ENCODE data around the gene TNRC6B.
A peak's percentile ranks its signal among the peaks of the same experiment; 100 is the strongest.

The TNRC6B gene, protein sequence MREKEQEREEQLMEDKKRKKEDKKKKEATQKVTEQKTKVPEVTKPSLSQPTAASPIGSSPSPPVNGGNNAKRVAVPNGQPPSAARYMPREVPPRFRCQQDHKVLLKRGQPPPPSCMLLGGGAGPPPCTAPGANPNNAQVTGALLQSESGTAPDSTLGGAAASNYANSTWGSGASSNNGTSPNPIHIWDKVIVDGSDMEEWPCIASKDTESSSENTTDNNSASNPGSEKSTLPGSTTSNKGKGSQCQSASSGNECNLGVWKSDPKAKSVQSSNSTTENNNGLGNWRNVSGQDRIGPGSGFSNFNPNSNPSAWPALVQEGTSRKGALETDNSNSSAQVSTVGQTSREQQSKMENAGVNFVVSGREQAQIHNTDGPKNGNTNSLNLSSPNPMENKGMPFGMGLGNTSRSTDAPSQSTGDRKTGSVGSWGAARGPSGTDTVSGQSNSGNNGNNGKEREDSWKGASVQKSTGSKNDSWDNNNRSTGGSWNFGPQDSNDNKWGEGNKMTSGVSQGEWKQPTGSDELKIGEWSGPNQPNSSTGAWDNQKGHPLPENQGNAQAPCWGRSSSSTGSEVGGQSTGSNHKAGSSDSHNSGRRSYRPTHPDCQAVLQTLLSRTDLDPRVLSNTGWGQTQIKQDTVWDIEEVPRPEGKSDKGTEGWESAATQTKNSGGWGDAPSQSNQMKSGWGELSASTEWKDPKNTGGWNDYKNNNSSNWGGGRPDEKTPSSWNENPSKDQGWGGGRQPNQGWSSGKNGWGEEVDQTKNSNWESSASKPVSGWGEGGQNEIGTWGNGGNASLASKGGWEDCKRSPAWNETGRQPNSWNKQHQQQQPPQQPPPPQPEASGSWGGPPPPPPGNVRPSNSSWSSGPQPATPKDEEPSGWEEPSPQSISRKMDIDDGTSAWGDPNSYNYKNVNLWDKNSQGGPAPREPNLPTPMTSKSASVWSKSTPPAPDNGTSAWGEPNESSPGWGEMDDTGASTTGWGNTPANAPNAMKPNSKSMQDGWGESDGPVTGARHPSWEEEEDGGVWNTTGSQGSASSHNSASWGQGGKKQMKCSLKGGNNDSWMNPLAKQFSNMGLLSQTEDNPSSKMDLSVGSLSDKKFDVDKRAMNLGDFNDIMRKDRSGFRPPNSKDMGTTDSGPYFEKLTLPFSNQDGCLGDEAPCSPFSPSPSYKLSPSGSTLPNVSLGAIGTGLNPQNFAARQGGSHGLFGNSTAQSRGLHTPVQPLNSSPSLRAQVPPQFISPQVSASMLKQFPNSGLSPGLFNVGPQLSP (N-terminal part only)

DNA sequence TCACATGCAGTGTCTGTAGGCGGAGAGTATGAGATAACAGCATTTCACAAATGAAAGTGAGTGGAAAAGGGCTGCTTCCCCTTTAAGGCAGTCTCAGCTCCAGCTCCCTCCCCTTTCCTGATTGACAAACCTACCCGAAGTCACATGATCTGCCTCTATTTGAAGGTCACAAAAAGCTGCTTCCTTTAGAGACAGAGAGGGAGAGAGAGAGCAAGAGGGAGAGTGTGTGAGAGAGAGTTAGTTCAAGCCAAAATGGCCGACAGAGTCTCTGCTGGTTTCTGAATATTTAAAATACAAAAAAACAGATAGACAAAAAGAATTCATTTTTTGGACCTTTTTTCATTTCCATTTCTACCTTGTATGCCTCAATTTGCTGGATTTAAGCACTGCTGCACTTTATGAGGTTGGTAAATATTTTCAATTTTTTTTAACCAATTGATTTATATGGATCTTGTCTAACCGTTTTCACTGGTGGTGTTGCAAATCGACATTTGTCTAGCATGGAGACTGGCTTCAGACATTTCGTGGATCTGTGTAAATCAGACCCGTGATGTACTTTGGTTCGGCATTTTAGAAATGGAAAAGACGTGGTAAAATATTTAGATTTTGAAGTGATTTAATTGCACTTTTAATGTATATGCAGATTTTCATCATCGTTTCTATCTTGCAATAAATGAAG lies at the start of gene TNRC6B:
TNRC6B (plus strand) TSS at position 188 of the 679 bp plus-strand sequence; CDS start at position 399, 211 bp downstream.
- H4K20me1 ChIP-seq, result peaks cover 0 to 40% (median 22%) of the 10 kb centered on the region in 11 experiments; a peak in 9 of 22 replicates
- peak within 1 kb of the TSS; percentile 83 to 95 (median 93) for H3K4me2 ChIP-seq
- H3K4me1 ChIP-seq, result peaks cover 46 to 61% (median 56%) of the 10 kb centered on the region in 10 experiments
- peak within 1 kb of the TSS; percentile 73 to 81 (median 76) for H3K4me3 ChIP-seq
- H3K9me3 ChIP-seq (replicated peaks in 1 of 11), result no peaks in the 10 kb centered on the region
- H3K9ac ChIP-seq, result peak within 1 kb of the TSS; percentile 83 to 95 (median 88)
- peak within 1 kb of the TSS; percentile 76 to 95 (median 92) for H3K27ac ChIP-seq
- H3K27me3 ChIP-seq, result no peaks in the 10 kb centered on the region
- H3K36me3 ChIP-seq, result peaks cover 0 to 5% (median 0%) of the 10 kb centered on the region in 11 experiments; a peak in 1 of 22 replicates
- peak in 1 of 11 experiments; percentile 50; a peak in 1 of 22 replicates for TF ChIP-seq Cebpa-rat (IDR thresholded peaks at IDR 0.05)

DNA sequence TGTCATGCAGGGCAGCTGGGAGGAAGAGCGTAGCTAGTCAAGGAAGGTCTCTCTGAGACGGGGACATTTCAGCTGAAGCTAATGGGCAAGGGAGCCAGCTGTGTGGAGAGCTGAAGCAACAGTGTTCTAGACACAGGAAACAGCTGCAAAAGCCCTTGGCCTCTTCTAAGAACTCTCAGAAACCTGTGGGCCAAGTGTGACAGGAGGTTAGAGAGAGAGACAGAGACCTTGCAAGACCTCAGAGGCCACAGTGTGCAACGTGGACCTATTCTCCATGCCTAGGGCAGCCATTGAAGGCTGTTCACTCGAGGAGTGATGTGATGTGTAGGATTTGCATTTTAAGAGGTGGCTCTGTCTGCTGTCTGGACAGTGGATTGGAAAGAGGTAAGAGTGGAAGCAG lies 48.7 kb upstream of the TNRC6B start:
- Histone ChIP-seq H3K9ac (peak overlapping the region in 6 of 11 experiments; percentile 18 to 70 (median 44); a peak in 9 of 22 replicates), H3K4me3 (no peak overlapping the region), H3K4me2 (peak overlapping the region in 9 of 11 experiments; percentile 30 to 73 (median 53); a peak in 17 of 22 replicates), H3K27ac (peak overlapping the region in 8 of 11 experiments; percentile 62 to 87 (median 74); a peak in 16 of 22 replicates), H3K36me3 (peaks cover 0 to 53% (median 42%) of the 10 kb centered on the region in 11 experiments; a peak in 18 of 22 replicates), H3K27me3 (no peaks in the 10 kb centered on the region), H3K4me1 (peaks cover 0 to 20% (median 15%) of the 10 kb centered on the region in 10 experiments; a peak in 18 of 20 replicates), H3K9me3 (replicated peaks in 1 of 11) (no peaks in the 10 kb centered on the region), H4K20me1 (no peaks in the 10 kb centered on the region; a peak in 3 of 22 replicates)
- TF ChIP-seq Cebpa-rat (IDR thresholded peaks at IDR 0.05), result peak in 6 of 11 experiments; percentile 62 to 89 (median 72); a peak in 10 of 22 replicates

DNA sequence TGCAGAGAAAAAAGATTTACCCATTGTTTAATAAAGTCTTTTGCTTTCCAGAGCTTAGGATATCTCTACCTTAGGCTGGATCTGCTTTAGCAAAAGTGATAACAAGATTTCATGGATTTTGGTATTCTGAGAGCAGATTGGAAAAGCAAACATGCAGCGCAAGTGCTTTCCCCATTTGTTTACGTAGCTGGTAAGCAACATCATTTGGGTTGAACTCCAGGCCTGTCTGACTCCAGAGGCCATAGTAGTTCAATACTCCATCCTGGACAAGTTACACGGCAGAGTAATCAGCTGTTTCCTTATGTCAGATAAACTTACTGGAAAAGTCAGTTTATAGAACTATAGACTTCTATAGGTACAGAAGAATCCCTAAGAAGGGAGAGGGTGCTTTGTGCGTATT lies 40.6 kb upstream of the TNRC6B start:
- Histone ChIP-seq H3K4me2 (no peak overlapping the region), H3K4me3 (no peak overlapping the region), H3K27me3 (no peaks in the 10 kb centered on the region), H3K9me3 (replicated peaks in 1 of 11) (peaks cover 0 to 5% (median 0%) of the 10 kb centered on the region in 11 experiments; a peak in 1 of 22 replicates), H3K36me3 (peaks cover 0 to 68% (median 44%) of the 10 kb centered on the region in 11 experiments; a peak in 16 of 22 replicates), H4K20me1 (no peaks in the 10 kb centered on the region; a peak in 1 of 22 replicates), H3K4me1 (no peaks in the 10 kb centered on the region), H3K27ac (no peak overlapping the region), H3K9ac (no peak overlapping the region)
- TF ChIP-seq Cebpa-rat (IDR thresholded peaks at IDR 0.05), result no peak

DNA sequence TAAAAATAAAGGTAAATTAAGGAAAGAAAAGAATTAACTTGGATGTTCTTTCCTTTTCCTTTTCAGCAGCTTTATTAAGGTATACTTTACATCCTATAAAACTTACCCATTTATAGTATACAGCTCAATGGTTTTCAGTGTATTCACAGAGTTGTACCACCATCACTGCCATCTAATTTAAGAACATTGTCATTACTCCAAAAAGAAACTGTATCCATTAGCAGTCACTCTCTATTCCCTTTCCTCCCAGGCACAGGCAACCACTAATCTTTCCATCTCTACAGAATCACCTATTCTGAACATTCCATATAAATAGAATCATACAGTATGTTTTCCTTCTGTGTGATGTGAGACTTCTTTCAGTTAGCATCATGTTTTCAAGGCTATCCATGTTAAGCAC lies 38.9 kb upstream of the TNRC6B start:
- Histone ChIP-seq H3K9me3 (replicated peaks in 1 of 11) (peaks cover 0 to 19% (median 4%) of the 10 kb centered on the region in 11 experiments; a peak in 6 of 22 replicates), H3K4me2 (no peak overlapping the region), H4K20me1 (no peaks in the 10 kb centered on the region; a peak in 1 of 22 replicates), H3K9ac (no peak overlapping the region), H3K4me1 (no peaks in the 10 kb centered on the region), H3K27me3 (no peaks in the 10 kb centered on the region), H3K4me3 (no peak overlapping the region), H3K36me3 (peaks cover 0 to 74% (median 38%) of the 10 kb centered on the region in 11 experiments; a peak in 17 of 22 replicates), H3K27ac (no peak overlapping the region)
- no peak for TF ChIP-seq Cebpa-rat (IDR thresholded peaks at IDR 0.05)

DNA sequence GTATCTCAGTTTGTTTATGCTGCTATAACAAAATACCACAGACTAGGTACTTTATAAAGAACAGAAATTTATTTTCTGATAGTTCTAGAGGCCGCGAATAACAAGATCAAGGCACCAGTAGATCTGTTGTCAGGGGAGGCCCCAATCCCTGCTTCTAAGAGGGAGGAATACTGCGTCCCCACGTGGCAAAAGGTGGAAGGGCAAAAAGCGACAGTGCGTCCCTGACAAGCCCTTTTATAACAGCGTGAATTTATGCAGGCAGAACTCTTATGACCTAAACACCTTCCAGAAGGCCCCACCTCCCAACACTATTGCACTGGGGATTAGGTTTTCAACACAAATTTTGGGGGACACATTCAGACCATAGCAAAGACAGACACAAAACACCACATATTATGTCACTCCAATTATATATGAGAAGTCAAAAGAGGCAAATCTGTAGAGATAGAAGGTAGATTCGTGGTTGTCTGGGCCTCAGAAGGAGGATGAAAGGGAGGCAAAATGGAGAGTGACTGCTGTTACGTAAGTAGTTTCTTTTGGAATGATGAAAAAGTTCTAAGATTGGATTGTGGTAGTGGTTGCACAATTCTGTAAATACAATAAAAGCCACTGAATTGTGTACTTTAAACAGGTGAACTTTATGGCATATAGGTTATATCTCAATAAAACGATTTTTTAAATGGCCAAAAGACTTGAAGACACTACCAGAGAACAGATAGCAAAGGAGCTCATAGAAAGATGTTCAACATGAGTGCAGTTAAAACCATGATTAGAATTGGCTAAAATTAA lies 30.1 kb upstream of the TNRC6B start:
- H3K36me3 ChIP-seq, result peaks cover 0 to 30% (median 12%) of the 10 kb centered on the region in 11 experiments; a peak in 11 of 22 replicates
- TF ChIP-seq Cebpa-rat (IDR thresholded peaks at IDR 0.05), result no peak
- H3K4me1 ChIP-seq, result no peaks in the 10 kb centered on the region; a peak in 1 of 20 replicates
- no peak overlapping the region for H3K4me3 ChIP-seq
- no peak overlapping the region for H3K4me2 ChIP-seq
- H4K20me1 ChIP-seq, result no peaks in the 10 kb centered on the region
- H3K27me3 ChIP-seq, result no peaks in the 10 kb centered on the region
- peaks cover 0 to 21% (median 7%) of the 10 kb centered on the region in 11 experiments; a peak in 6 of 22 replicates for H3K9me3 ChIP-seq (replicated peaks in 1 of 11)
- no peak overlapping the region for H3K27ac ChIP-seq
- no peak overlapping the region for H3K9ac ChIP-seq

DNA sequence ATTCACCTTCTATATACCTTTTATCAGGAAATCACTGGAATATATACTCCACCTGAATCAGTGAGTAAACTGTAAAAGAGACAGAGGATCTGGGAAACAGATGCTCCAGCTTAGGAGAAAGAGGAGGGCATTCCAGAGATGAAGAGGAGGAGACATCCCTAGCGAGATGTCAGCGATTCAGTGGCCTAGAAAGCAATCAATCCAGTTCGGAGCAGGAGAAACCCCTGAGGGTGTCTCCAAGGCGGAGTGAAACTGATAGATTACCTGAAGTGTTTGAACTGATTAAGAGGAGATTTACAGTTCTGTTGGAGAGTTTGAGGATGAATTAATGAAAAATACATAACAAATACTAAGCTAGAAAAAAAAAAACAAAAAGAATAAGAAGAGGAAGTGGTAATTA lies 24.5 kb upstream of the TNRC6B start:
- no peak for TF ChIP-seq Cebpa-rat (IDR thresholded peaks at IDR 0.05)
- H4K20me1 ChIP-seq, result peaks cover 0 to 8% (median 0%) of the 10 kb centered on the region in 11 experiments; a peak in 1 of 22 replicates
- H3K36me3 ChIP-seq, result peaks cover 0 to 25% (median 9%) of the 10 kb centered on the region in 11 experiments; a peak in 10 of 22 replicates
- H3K4me1 ChIP-seq, result peaks cover 0 to 35% (median 9%) of the 10 kb centered on the region in 10 experiments; a peak in 15 of 20 replicates
- H3K27ac ChIP-seq, result no peak overlapping the region
- peak overlapping the region in 8 of 11 experiments; percentile 6 to 46 (median 20); a peak in 8 of 22 replicates for H3K4me2 ChIP-seq
- no peaks in the 10 kb centered on the region for H3K27me3 ChIP-seq
- H3K9me3 ChIP-seq (replicated peaks in 1 of 11), result no peaks in the 10 kb centered on the region
- H3K4me3 ChIP-seq, result no peak overlapping the region
- H3K9ac ChIP-seq, result 0 out of 22 replicates have a peak overlapping the region, but pooled peaks of 1 of the 11 experiments have one; percentile 15

DNA sequence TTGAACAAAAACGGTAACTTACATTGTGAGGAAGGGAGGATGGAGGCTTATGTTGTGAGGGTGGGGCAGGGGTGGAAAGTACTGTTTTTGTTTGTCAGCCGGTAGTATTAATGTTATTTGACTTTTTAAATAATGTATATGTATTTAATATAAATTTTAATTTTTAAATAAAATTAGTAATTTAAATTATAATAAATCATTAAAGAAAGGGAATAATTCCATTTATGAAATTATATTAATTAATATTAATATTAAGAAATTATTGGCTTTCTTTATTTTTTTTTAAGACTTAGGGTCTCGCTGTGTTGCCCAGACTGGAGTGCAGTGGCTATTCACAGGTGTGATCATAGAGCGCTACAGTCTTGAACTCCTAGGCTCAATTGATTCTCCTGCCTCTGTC lies 24.0 kb upstream of the TNRC6B start:
- Histone ChIP-seq H3K4me2 (peak overlapping the region in 6 of 11 experiments; percentile 6 to 46 (median 20); a peak in 6 of 22 replicates), H4K20me1 (peaks cover 0 to 8% (median 0%) of the 10 kb centered on the region in 11 experiments; a peak in 1 of 22 replicates), H3K36me3 (peaks cover 0 to 26% (median 9%) of the 10 kb centered on the region in 11 experiments; a peak in 10 of 22 replicates), H3K4me3 (no peak overlapping the region), H3K4me1 (peaks cover 0 to 35% (median 9%) of the 10 kb centered on the region in 10 experiments; a peak in 15 of 20 replicates), H3K27ac (no peak overlapping the region), H3K9ac (no peak overlapping the region), H3K27me3 (no peaks in the 10 kb centered on the region), H3K9me3 (replicated peaks in 1 of 11) (no peaks in the 10 kb centered on the region)
- TF ChIP-seq Cebpa-rat (IDR thresholded peaks at IDR 0.05), result no peak

Data from BLaER1 treated with 17β-estradiol and CSF1 and Interleukin-3, amounts not matched to agents 10 nM and 100 nM (cell line).